Stomach (tissue), 4 donors: ENCODE results near the gene EFCAB10.

Source experiments
- CTCF ChIP-seq, 7 experiments: fragments of 450-650 bp in 4 of 7; fragments of 200-600 bp in 3 of 7; sonication (generic) in 3 of 7; IDR thresholded peaks; one replicate each; pipeline ENCODE4 v1.5.1; 2016 to 2019; ENCODE audit warnings: antibody characterized with exemption in 7 of 7, control low read depth in 2 of 7, mild to moderate bottlenecking in 1 of 7
- EP300 ChIP-seq: sonication (generic); formaldehyde crosslinking; IDR thresholded peaks from one replicate; pipeline ENCODE4 v1.6.1; 2017; ENCODE audit warnings: antibody characterized with exemption
- POLR2A ChIP-seq, 4 donors: fragments of 450-650 bp; IDR thresholded peaks; one replicate each; pipeline ENCODE4 v1.6.1; 2016; ENCODE audit warnings: antibody characterized with exemption in 4 of 4, control low read depth in 2 of 4, mild to moderate bottlenecking in 1 of 4, moderate library complexity in 1 of 4
- POLR2AphosphoS5 ChIP-seq, 3 donors: sonication (generic); formaldehyde crosslinking; IDR thresholded peaks; one replicate each; pipeline ENCODE4 v1.6.1; 2016; ENCODE audit warnings: antibody characterized with exemption in 3 of 3

GRCh38 chr7:105583061-105583460 lies 1.8 kb upstream of the EFCAB10 start:
- no peak for TF ChIP-seq EP300
- no peak for TF ChIP-seq POLR2A (IDR thresholded peaks at IDR 0.05)
- TF ChIP-seq POLR2AphosphoS5 (IDR thresholded peaks at IDR 0.05): no peak
- TF ChIP-seq CTCF (IDR thresholded peaks at IDR 0.05): no peak
